Muscle of back (tissue), 11 donors: ENCODE measurements around the gene ARFGEF2. TPM values are rescaled to one million over a fixed set of nuclear protein-coding genes. Genes with fewer than 3 reads are reported as not detected.
"Not testable (repeated sequence)": the region's sequence is repeated elsewhere in the genome, so short reads cannot be mapped to it uniquely, and the experiment has no call there.

Experiments used
- DNase-seq, 3 donors: peaks; one replicate each; pipeline versions ENCODE4 v3.0.0 to v3.0.0-alpha.2; 2013
- polyA plus RNA-seq, 10 donors: library from polyadenylated mRNA; unstranded; fragments of 120-200 nt; gene quantifications; one replicate each; pipeline ENCODE4 v1.2.1, GENCODE V29; 2013; ENCODE audit not compliant: insufficient read length in 10 of 10

The ARFGEF2 gene
- polyA plus RNA-seq, 10 donors = 11.2 to 17.0 (median 14.7) TPM

GRCh38 chr20:48995589-48995988 lies 74.1 kb downstream of the ARFGEF2 start:
- DNase-seq = no peak

- peak in 1 of 3 donors; percentile 7 for DNase-seq
Measured at GRCh38 chr20:48999890-49000870, 78.7 kb downstream of the ARFGEF2 start.

- DNase-seq = no peak
Measured at GRCh38 chr20:49001741-49002140, 80.2 kb downstream of the ARFGEF2 start.

- no peak for DNase-seq
Measured at GRCh38 chr20:49006446-49006980, 85.0 kb downstream of the ARFGEF2 start.

DNA sequence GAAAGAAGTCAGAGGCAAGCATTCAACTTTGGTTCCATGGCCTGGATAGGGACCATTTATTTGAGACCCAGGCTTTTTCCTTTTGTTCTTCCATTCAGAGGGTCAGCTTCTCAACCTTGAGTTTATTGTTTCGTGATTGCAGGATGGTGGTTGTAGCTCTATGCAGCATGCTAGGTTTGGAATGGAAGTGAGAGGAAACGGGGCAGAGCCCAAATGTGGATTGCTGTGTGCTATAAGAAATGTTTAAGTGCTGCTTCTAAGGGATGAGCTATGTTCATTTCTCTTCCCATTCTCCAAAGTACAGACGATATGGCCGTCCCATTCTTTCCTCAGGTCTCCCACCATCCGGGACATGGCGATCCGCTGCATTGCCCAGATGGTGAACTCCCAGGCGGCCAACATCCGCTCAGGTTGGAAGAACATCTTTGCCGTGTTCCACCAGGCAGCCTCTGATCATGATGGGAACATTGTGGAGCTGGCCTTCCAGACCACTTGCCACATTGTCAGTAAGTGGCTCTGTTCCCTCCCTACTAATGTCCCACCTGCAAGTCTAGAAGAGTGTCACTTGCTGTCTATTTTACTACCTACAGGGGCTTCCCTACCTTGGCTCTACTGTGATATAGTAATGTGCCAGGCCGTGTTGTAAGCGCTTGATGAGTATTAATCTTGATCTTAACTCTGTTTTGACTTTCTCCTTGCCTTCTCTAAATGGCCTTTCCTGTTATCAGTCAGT lies 88.6 kb downstream of the ARFGEF2 start:
- DNase-seq = no peak

DNA sequence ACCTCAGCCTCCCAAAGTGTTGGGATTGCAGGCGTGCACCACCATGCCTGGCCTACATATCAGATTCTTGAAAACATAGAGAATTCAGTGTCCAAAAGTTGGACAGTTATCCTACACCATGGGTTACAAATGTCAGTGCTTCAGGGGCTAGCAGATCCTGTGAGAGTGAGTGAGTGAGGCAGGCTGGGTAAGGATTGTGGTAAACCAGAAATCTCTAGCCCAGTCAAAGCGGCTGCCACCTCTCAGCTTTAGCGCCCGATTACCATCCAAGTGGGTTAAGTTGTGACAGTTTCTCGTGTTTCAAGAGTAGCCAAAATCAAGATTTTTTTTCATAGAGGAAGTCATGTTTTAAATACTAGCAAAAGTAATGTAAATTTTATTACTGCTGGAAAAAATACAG lies 102.7 kb downstream of the ARFGEF2 start:
- no peak for DNase-seq

DNA sequence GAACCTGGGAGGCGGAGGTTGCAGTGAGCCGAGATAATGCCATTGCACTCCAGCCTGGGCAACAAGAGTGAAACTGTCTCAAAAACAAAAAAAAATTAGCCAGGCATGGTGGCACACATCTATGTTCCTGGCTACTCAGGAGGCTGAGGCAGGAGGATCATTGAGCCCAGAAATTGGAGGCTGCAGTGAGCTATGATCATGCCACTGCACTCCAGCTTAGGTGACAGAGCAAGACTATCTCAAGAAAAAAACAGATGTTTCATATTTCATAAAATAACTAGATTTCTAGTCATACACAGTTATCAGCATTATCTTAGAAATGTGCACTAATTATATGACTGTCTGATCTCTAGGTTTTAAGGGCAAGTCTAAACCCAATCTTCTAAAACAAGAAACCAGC lies 106.7 kb downstream of the ARFGEF2 start:
- DNase-seq = not testable (repeated sequence)

GRCh38 chr20:49028684-49029083 lies 107.2 kb downstream of the ARFGEF2 start:
- DNase-seq = peak in 1 of 3 donors; percentile 11

DNA sequence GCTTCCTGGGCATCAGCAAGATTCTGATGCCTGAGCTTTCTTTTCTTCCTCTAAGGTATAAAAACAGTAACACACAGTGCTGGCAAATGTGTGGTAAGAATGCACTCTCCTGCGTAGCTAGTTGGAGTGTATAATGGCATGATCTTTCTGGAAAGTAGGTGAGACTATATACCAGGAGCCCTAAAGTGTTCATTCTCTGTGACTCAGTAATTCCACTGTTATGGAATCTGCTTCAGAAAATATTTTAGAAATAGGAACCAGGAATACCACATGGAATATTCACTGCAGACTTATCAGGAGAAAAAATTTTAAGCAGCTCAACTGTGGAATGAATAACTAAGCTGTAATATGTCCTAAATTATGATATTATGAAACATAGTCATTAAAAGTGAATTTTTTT lies 107.7 kb downstream of the ARFGEF2 start:
- DNase-seq = peak in 1 of 3 donors; percentile 33

DNA sequence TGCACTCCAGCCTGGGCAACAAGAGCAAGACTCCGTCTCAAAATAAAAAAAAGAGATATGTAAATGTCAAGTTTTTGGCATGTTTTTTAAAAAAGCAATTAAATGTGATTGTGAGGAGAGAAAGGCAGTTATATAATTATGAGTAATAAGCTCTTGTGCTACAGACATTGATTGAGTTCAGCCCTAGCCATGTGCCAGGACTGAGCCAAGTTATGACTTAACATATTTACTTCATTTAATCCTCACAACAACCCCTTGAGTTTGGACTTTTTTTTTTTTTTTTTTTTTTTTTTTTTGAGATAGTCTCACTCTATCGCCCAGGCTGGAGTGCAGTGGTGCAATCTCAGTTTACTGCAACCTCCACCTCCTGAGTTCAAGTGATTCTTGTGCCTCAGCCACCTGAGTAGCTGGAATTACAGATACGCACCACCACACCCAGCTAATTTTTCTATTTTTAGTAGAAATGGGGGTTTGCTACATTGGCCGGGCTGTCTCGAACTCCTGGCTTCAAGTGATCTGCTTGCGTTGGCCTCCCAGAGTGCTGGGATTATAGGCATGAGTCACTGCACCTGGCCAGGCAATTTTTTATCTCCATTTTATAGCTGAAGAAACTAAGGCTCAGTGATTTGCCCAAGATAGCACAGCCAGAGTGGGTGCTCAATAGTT lies 109.6 kb downstream of the ARFGEF2 start:
- no peak for DNase-seq

DNA sequence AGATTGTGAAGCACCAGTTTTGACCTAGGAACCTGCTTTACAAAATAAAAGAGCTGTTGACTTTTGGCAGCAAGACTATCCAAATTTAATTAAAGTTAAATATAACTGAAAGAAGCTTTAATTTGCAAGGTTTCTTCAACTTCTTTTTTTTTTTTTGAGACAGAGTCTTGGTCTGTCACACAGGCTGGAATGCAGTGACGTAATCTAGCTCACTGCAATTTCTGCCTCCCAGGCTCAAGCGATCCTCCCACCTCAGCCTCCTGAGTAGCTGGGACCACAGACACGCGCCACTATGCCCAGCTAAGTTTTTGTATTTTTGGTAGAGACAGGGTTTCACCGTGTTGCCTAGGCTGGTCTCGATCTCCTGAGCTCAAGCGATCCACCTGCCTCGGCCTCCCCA lies 110.9 kb downstream of the ARFGEF2 start:
- DNase-seq = no peak

GRCh38 chr20:49034070-49034732 lies 112.7 kb downstream of the ARFGEF2 start:
- no peak for DNase-seq

GRCh38 chr20:49037962-49038387 lies 116.5 kb downstream of the ARFGEF2 start:
- peak in 1 of 3 donors; percentile 19 for DNase-seq

DNA sequence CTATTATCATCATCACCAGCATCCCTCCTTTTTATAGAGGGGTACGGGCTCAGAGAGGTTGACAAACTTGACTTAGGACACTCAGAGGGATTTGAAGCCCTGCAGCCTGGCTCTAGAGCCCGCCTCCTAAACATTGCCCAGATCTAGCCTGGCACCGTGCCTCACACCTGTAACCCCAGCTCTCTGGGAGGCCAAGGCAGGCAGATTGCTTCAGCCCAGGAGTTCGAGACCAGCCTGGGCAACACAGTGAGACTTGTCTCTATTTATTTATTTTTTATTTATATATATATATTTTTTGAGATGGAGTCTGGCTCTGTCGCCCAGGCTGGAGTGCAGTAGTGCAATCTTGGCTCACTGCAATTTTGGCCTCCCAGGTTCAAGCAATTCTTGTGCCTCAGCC lies 118.3 kb downstream of the ARFGEF2 start:
- DNase-seq = no peak

GRCh38 chr20:49043000-49043399 lies 121.5 kb downstream of the ARFGEF2 start:
- DNase-seq = no peak

DNA sequence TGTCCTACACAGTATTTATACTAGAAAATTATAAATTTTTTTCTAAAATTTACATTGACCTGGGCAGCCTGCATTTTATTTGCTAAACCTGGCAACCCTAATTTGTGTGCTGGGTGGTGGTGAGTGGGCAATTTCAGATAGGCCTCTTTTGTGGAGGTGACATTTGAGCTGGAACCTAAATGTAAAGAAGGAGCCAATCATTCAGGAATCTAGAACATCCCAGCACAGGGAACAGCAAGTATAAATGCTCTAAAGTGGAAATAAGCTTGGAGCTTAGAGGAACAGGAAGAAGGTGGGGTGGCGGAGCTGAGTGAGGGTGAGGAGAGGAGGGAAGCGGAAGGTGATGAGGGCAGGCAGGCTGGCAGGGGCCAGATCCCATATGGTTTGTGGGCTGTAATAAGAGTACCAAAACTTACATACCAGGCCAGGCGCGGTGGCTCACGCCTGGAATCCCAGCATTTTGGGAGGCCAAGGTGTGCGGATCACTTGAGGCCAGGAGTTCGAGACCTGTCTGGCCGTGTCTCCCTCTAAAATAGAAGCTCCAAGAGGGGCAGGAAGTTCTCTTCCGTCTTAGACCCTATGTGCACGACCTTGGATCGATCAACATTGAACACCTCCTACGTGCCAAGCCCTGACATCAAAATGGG lies 124.1 kb downstream of the ARFGEF2 start:
- no peak for DNase-seq

GRCh38 chr20:49046087-49046900 lies 124.8 kb downstream of the ARFGEF2 start, which contains the start of gene CSE1L:
CSE1L (plus strand) TSS chr20:49046312; CDS start chr20:49058464, 12,152 bp downstream.
- peak; percentile 95 to 98 (median 97) for DNase-seq

DNA sequence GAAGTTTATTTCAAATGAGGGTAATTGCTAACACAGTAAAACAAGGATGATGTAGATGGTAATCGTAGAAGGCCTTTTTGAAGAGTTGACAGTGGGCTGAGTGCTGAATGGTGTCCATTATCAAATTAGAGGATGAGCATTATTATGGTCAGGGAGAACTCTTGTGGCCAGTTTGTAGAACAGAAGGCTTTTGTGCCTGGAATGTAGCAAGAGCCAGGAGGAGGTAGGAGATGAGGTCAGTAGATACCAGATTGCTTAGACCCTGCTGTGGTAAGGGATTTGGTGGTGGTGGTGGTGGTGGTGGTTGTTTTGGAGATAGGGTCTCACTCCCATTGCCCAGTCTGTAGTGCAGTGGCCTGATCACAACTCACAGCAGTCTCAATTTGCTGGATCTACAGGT lies 130.8 kb downstream of the ARFGEF2 start:
- DNase-seq = no peak

DNA sequence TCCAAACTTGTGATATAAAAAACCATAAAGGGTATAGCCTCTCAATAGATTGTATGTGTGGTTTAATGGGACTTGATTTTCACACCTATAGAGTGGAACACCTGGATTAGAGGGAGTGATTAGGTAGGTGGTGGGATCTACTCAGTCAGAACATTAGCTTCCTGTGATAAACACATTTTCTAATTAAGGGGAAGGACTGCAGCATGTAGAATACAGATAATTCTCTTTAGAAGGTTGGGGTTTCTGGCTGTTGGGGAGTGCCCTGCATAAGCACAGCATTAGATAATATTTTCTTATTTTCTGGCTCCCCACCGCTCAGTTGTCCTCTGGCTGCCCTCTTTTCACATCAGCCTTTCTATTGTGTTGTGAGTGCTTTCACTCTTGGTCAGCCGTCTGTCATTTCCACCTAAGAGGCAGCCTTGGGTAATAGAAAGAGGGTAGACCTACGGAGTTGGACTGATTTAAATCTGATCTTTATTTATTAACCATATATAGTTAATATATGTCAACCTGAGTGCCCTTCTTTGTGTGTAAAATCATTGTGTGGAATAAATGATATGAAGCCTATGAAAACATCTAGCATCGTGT lies 132.6 kb downstream of the ARFGEF2 start:
- DNase-seq = no peak
